Vagina (tissue), 2 donors: ENCODE results near the gene NF2.

Source experiments
- CTCF ChIP-seq, 3 experiments: fragments of 450-650 bp in 2 of 3; fragments of 200-600 bp in 1 of 3; sonication (generic) in 1 of 3; IDR thresholded peaks; one replicate each; pipeline ENCODE4 v1.5.1; 2017 to 2019; ENCODE audit warnings: antibody characterized with exemption in 3 of 3, mild to moderate bottlenecking in 2 of 3, moderate library complexity in 2 of 3
- POLR2A ChIP-seq, 2 donors: fragments of 450-650 bp; IDR thresholded peaks; one replicate each; pipeline ENCODE4 v1.6.1; 2017; ENCODE audit warnings: antibody characterized with exemption in 2 of 2, mild to moderate bottlenecking in 2 of 2, moderate library complexity in 2 of 2
- POLR2AphosphoS5 ChIP-seq, 2 donors: sonication (generic); formaldehyde crosslinking; IDR thresholded peaks; one replicate each; pipeline ENCODE4 v1.9.0; 2017; ENCODE audit warnings: antibody characterized with exemption in 2 of 2, mild to moderate bottlenecking in 2 of 2, low read depth in 1 of 2; ENCODE audit not compliant: insufficient read depth in 1 of 2

DNA sequence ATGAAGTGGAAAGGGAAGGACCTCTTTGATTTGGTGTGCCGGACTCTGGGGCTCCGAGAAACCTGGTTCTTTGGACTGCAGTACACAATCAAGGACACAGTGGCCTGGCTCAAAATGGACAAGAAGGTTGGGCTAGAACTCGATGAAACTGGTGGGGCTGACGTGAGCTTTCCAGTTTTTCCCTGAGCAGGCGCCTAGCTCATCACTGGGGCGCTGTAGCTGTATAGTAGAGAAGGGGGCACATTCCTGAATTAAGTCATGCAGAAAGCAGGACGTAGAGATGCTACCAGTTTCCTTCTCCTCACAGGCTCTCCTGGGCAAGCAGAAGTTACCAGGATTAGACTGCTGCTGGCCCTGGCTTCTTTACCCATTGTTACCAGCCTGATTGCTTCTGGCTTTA lies 33.3 kb downstream of the NF2 start:
- TF ChIP-seq CTCF (IDR thresholded peaks at IDR 0.05) (no peak), POLR2A (IDR thresholded peaks at IDR 0.05) (no peak), POLR2AphosphoS5 (IDR thresholded peaks at IDR 0.05; ENCODE audit: insufficient read depth in 1 of 2, low read depth in 1 of 2) (no peak)
